ENCODE data around the gene GOSR1.
"Not testable (repeated sequence)": the region's sequence is repeated elsewhere in the genome, so short reads cannot be mapped to it uniquely, and the experiment has no call there.

GOSR1 gene

GRCh38 chr17:30506481-30506880, 29.3 kb downstream of the GOSR1 start:
- DNase-seq = no peak

GRCh38 chr17:30513346-30513745, 36.1 kb downstream of the GOSR1 start:
- DNase-seq = no peak

- no peak for DNase-seq
Observed at GRCh38 chr17:30514895-30515596, 37.8 kb downstream of the GOSR1 start.

GRCh38 chr17:30517786-30518185, 40.6 kb downstream of the GOSR1 start:
- no peak for DNase-seq

GRCh38 chr17:30519166-30519565, 42.0 kb downstream of the GOSR1 start:
- DNase-seq = no peak

GRCh38 chr17:30519707-30520106, 42.5 kb downstream of the GOSR1 start:
- DNase-seq = no peak

GRCh38 chr17:30520436-30520835, 43.2 kb downstream of the GOSR1 start:
- DNase-seq = no peak

- DNase-seq = no peak
Observed at GRCh38 chr17:30520882-30521281, 43.7 kb downstream of the GOSR1 start.

- no peak for DNase-seq
Observed at GRCh38 chr17:30521766-30522165, 44.6 kb downstream of the GOSR1 start.

- not testable (repeated sequence) for DNase-seq
Observed at GRCh38 chr17:30523236-30523635, 46.0 kb downstream of the GOSR1 start.

- no peak for DNase-seq
Observed at GRCh38 chr17:30524847-30525246, 47.6 kb downstream of the GOSR1 start.

- DNase-seq = no peak
Observed at GRCh38 chr17:30526401-30526800, 49.2 kb downstream of the GOSR1 start.

- DNase-seq = not testable (repeated sequence)
Observed at GRCh38 chr17:30528701-30529100, 51.5 kb downstream of the GOSR1 start.

- no peak for DNase-seq
Observed at GRCh38 chr17:30530346-30531025, 53.3 kb downstream of the GOSR1 start.

GRCh38 chr17:30532871-30533270, 55.7 kb downstream of the GOSR1 start:
- no peak for DNase-seq

- DNase-seq = no peak
Observed at GRCh38 chr17:30534298-30534697, 57.1 kb downstream of the GOSR1 start.

- no peak for DNase-seq
Observed at GRCh38 chr17:30534938-30535921, 58.0 kb downstream of the GOSR1 start.

- DNase-seq = not testable (repeated sequence)
Observed at GRCh38 chr17:30536846-30537245, 59.6 kb downstream of the GOSR1 start.

- DNase-seq = not testable (repeated sequence)
Observed at GRCh38 chr17:30537667-30538066, 60.5 kb downstream of the GOSR1 start.

GRCh38 chr17:30541802-30542201, 64.6 kb downstream of the GOSR1 start:
- DNase-seq = no peak

- no peak for DNase-seq
Observed at GRCh38 chr17:30543456-30543855, 66.2 kb downstream of the GOSR1 start.

- no peak for DNase-seq
Observed at GRCh38 chr17:30545024-30545423, 67.8 kb downstream of the GOSR1 start.

All from NCI-H446 treated with DMSO at 0.1 percent for 48 hours (cell line).